Tibial nerve (tissue), 4 donors: Measurements from ENCODE around the gene IL1RL1. TPM values are rescaled to one million over a fixed set of nuclear protein-coding genes. Genes with fewer than 3 reads are reported as not detected.
"Not testable (repeated sequence)": the region's sequence is repeated elsewhere in the genome, so short reads cannot be mapped to it uniquely, and the experiment has no call there.

ENCODE experiments used
- DNase-seq, 2 donors: peaks; one replicate each; pipeline ENCODE4 v3.0.0-alpha.2; 2019; ENCODE audit warnings: low spot score in 2 of 2
- H3K27ac ChIP-seq, 4 donors: fragments of 200-600 bp; sonication (generic) in 3 of 4; one replicate each; pipeline ENCODE4 v1.5.1; 2017 to 2019; ENCODE audit warnings: mild to moderate bottlenecking in 1 of 4
- H3K27me3 ChIP-seq, 2 donors: fragments of 200-600 bp; sonication (generic) in 1 of 2; one replicate each; pipeline versions ENCODE4 v1.5.1 to v1.6.0; 2017 to 2019
- H3K36me3 ChIP-seq, 3 donors: fragments of 200-600 bp; sonication (generic); one replicate each; pipeline ENCODE4 v1.5.1; 2018 to 2019
- H3K4me1 ChIP-seq, 4 donors: fragments of 200-600 bp; sonication (generic) in 3 of 4; one replicate each; pipeline ENCODE4 v1.5.1; 2017 to 2019
- H3K4me3 ChIP-seq, 4 donors: fragments of 200-600 bp; sonication (generic) in 3 of 4; one replicate each; pipeline ENCODE4 v1.5.1; 2017 to 2019; ENCODE audit warnings: mild to moderate bottlenecking in 1 of 4, moderate library complexity in 1 of 4
- H3K9me3 ChIP-seq, 4 donors: fragments of 200-600 bp; sonication (generic) in 3 of 4; one replicate each; pipeline ENCODE4 v1.5.1; 2017 to 2019
- EP300 ChIP-seq, 2 donors: sonication (generic); formaldehyde crosslinking; IDR thresholded peaks; one replicate each; pipeline ENCODE4 v1.6.1; 2017; ENCODE audit warnings: antibody characterized with exemption in 2 of 2, mild to moderate bottlenecking in 1 of 2
- POLR2A ChIP-seq, 2 donors: fragments of 450-650 bp; IDR thresholded peaks; one replicate each; pipeline ENCODE4 v1.6.1; 2017; ENCODE audit warnings: antibody characterized with exemption in 2 of 2, mild to moderate bottlenecking in 2 of 2, moderate library complexity in 2 of 2
- WGBS, 2 donors: methylation state at CpG; one replicate each; pipeline ENCODE4 v1.1.5; 2018; 5-methylcytosine and 5-hydroxymethylcytosine counted together
- total RNA-seq, 4 donors: library from RNA; depleted of rRNA; stranded (reverse); fragments of >200 nt; gene quantifications; one replicate each; pipeline ENCODE4 v1.1.0, GENCODE V29; 2016
- TF ChIP-seq, protein P1 (sequence below), 5 experiments: fragments of 200-600 bp in 3 of 5; fragments of 450-650 bp in 2 of 5; sonication (generic) in 3 of 5; IDR thresholded peaks; one replicate each; pipeline ENCODE4 v1.5.1; 2016 to 2019; ENCODE audit warnings: antibody characterized with exemption in 5 of 5, mild to moderate bottlenecking in 3 of 5, moderate library complexity in 2 of 5

Gene IL1RL1
- total RNA-seq, 4 donors from 2014 or later, result 3.9 to 17.7 (median 6.9) TPM

GRCh38 chr2:102318437-102318836 is 7.1 kb downstream of the IL1RL1 start:
- H3K4me3 ChIP-seq, result no peak overlapping the region
- DNase-seq, result no peak
- H3K9me3 ChIP-seq, result no peaks in the 10 kb centered on the region
- WGBS, 2 donors, result 89 to 93% methylated on average over 2 of the region's 2 CpGs
- no peak overlapping the region for H3K27ac ChIP-seq
- no peaks in the 10 kb centered on the region for H3K27me3 ChIP-seq
- H3K4me1 ChIP-seq, result no peaks in the 10 kb centered on the region
- no peaks in the 10 kb centered on the region for H3K36me3 ChIP-seq
- TF ChIP-seq EP300 (IDR thresholded peaks at IDR 0.05), result no peak

DNA sequence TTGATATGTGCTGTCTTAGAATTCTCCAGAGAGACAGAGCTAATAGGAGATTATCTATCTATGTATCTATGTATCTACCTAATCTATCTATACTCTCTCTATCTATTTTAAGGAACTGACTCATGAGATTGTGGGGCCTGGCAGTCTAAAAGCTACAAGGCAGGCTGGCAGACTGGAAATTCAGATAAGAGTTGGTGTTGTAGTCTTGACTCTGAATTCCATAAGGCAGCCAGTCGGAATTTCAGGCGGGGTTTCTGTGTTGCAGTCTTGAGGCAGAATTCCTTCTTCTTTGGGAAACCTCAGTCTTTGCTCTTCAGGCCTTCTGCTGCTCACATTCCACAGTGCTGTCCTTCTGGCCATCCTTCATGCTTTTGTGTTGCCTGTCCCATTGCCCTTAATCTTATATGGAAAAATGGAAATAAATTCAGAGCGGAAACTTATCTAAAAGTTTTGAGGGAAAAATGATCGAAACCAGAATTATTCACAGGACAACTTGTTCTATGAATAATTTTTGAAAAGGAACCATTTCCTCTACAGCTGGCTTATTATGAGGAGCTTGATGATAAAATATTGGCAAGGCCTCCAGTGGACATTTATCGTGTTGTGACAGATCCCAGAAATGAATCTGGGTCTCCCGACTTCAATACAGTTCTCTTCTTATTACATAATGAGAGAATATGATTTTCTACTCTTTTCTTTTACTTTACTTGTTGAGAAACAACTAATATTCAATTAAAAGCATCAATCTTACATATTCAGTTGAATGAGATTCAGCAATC is 10.8 kb downstream of the IL1RL1 start:
- WGBS, 2 donors, result 76 to 91% methylated on average over 6 of the region's 6 CpGs
- TF ChIP-seq EP300 (IDR thresholded peaks at IDR 0.05) (no peak), POLR2A (IDR thresholded peaks at IDR 0.05) (no peak)
- TF ChIP-seq, protein P1, sequence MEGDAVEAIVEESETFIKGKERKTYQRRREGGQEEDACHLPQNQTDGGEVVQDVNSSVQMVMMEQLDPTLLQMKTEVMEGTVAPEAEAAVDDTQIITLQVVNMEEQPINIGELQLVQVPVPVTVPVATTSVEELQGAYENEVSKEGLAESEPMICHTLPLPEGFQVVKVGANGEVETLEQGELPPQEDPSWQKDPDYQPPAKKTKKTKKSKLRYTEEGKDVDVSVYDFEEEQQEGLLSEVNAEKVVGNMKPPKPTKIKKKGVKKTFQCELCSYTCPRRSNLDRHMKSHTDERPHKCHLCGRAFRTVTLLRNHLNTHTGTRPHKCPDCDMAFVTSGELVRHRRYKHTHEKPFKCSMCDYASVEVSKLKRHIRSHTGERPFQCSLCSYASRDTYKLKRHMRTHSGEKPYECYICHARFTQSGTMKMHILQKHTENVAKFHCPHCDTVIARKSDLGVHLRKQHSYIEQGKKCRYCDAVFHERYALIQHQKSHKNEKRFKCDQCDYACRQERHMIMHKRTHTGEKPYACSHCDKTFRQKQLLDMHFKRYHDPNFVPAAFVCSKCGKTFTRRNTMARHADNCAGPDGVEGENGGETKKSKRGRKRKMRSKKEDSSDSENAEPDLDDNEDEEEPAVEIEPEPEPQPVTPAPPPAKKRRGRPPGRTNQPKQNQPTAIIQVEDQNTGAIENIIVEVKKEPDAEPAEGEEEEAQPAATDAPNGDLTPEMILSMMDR (IDR thresholded peaks at IDR 0.05), result no peak
- DNase-seq, result no peak
- Histone ChIP-seq H3K36me3 (no peaks in the 10 kb centered on the region), H3K4me3 (no peak overlapping the region), H3K27ac (no peak overlapping the region), H3K9me3 (peaks cover 0 to 3% (median 0%) of the 10 kb centered on the region in 4 donors), H3K27me3 (no peaks in the 10 kb centered on the region), H3K4me1 (no peaks in the 10 kb centered on the region)

DNA sequence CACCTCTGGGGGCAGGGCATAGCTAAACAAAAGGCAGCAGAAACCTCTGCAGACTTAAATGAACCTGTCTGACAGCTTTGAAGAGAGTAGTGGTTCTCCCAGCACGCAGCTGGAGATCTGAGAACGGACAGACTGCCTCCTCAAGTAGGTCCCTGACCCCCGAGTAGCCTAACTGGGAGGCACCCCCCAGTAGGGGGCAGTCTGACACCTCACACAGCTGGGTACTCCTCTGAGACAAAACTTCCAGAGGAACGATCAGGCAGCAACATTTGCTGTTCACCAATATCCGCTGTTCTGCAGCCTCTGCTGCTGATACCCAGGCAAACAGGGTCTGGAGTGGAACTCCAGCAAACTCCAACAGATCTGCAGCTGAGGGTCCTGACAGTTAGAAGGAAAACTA is 13.6 kb downstream of the IL1RL1 start:
- H3K9me3 ChIP-seq, H3K4me3 ChIP-seq, H3K36me3 ChIP-seq, H3K27me3 ChIP-seq, DNase-seq, H3K4me1 ChIP-seq, H3K27ac ChIP-seq: not testable (repeated sequence)
- 89 to 93% methylated on average over 5 of the region's 5 CpGs for WGBS, 2 donors

GRCh38 chr2:102331311-102331980 is 20.1 kb downstream of the IL1RL1 start:
- Histone ChIP-seq H3K4me1 (peaks cover 0 to 6% (median 0%) of the 10 kb centered on the region in 4 donors), H3K4me3 (no peak overlapping the region), H3K9me3 (peaks cover 0 to 6% (median 0%) of the 10 kb centered on the region in 4 donors), H3K36me3 (no peaks in the 10 kb centered on the region), H3K27me3 (no peaks in the 10 kb centered on the region), H3K27ac (no peak overlapping the region)
- no peak for TF ChIP-seq POLR2A (IDR thresholded peaks at IDR 0.05)
- TF ChIP-seq, protein P1 (IDR thresholded peaks at IDR 0.05), result no peak
- no peak for TF ChIP-seq EP300 (IDR thresholded peaks at IDR 0.05)
- DNase-seq, result no peak
- 62 to 71% methylated on average over 5 of the region's 5 CpGs for WGBS, 2 donors

- no peak for DNase-seq
- H3K9me3 ChIP-seq, result peaks cover 0 to 6% (median 0%) of the 10 kb centered on the region in 4 donors
- TF ChIP-seq, protein P1 (IDR thresholded peaks at IDR 0.05), result no peak
- TF ChIP-seq EP300 (IDR thresholded peaks at IDR 0.05) (no peak), POLR2A (IDR thresholded peaks at IDR 0.05) (no peak)
- no peaks in the 10 kb centered on the region for H3K36me3 ChIP-seq
- peaks cover 0 to 9% (median 0%) of the 10 kb centered on the region in 4 donors for H3K4me1 ChIP-seq
- no peak overlapping the region for H3K27ac ChIP-seq
- H3K27me3 ChIP-seq, result no peaks in the 10 kb centered on the region
- 71 to 83% methylated on average over 1 of the region's 1 CpG for WGBS, 2 donors
- no peak overlapping the region for H3K4me3 ChIP-seq
These were observed 23.1 kb downstream of the IL1RL1 start for GRCh38 chr2:102334486-102334885.

GRCh38 chr2:102335871-102336366 is 24.6 kb downstream of the IL1RL1 start:
- H3K4me1 ChIP-seq, result peaks cover 0 to 9% (median 0%) of the 10 kb centered on the region in 4 donors
- no peak overlapping the region for H3K27ac ChIP-seq
- TF ChIP-seq EP300 (IDR thresholded peaks at IDR 0.05) (no peak), POLR2A (IDR thresholded peaks at IDR 0.05) (no peak)
- TF ChIP-seq, protein P1 (IDR thresholded peaks at IDR 0.05), result no peak
- H3K36me3 ChIP-seq, result no peaks in the 10 kb centered on the region
- no peak for DNase-seq
- no peak overlapping the region for H3K4me3 ChIP-seq
- 52 to 73% methylated on average over 8 of the region's 8 CpGs for WGBS, 2 donors
- H3K27me3 ChIP-seq, result no peaks in the 10 kb centered on the region
- H3K9me3 ChIP-seq, result peaks cover 0 to 5% (median 0%) of the 10 kb centered on the region in 4 donors
